Measurements from ENCODE around the gene TMED6.
A peak's percentile ranks its signal among the peaks of the same experiment; 100 is the strongest.

TMED6 gene

GRCh38 chr16:69396187-69397061 is 44.8 kb upstream of the TMED6 start:
- Histone ChIP-seq H3K4me2 (ENCODE audit: low read length) (peak overlapping the region; percentile 80), H3K27me3 (ENCODE audit: low read depth, low read length) (no peaks in the 10 kb centered on the region), H3K27ac (ENCODE audit: low read length) (peak overlapping the region; percentile 47), H3K9me3 (ENCODE audit: insufficient read depth, low read length) (no peaks in the 10 kb centered on the region), H3K4me3 (ENCODE audit: low read length) (peak overlapping the region; percentile 56), H3K9ac (ENCODE audit: low read length) (peak overlapping the region; percentile 36), H3K4me1 (ENCODE audit: low read length) (peaks cover 51% of the 10 kb centered on the region), H3K79me2 (ENCODE audit: low read length) (no peaks in the 10 kb centered on the region), H2AFZ (ENCODE audit: low read depth, low read length) (peak overlapping the region; percentile 95), H4K20me1 (ENCODE audit: insufficient read depth, low read length) (no peaks in the 10 kb centered on the region), H3K36me3 (replicated peaks; ENCODE audit: low read depth, low read length) (no peaks in the 10 kb centered on the region)
- peak; percentile 83 for TF ChIP-seq CTCF (IDR thresholded peaks at IDR 0.05; ENCODE audit: low read depth, low read length)
- TF ChIP-seq EZH2phosphoT487 (IDR thresholded peaks at IDR 0.05; ENCODE audit: low read depth): no peak

GRCh38 chr16:69395859-69396186 is 44.2 kb upstream of the TMED6 start:
- H3K79me2 ChIP-seq (ENCODE audit: low read length): no peaks in the 10 kb centered on the region
- H3K4me1 ChIP-seq (ENCODE audit: low read length): peaks cover 45% of the 10 kb centered on the region
- no peak overlapping the region for H2AFZ ChIP-seq (ENCODE audit: low read depth, low read length)
- H3K9ac ChIP-seq (ENCODE audit: low read length): no peak overlapping the region
- H3K4me3 ChIP-seq (ENCODE audit: low read length): no peak overlapping the region
- no peak for TF ChIP-seq EZH2phosphoT487 (IDR thresholded peaks at IDR 0.05; ENCODE audit: low read depth)
- no peak for TF ChIP-seq CTCF (IDR thresholded peaks at IDR 0.05; ENCODE audit: low read depth, low read length)
- H3K27me3 ChIP-seq (ENCODE audit: low read depth, low read length): no peaks in the 10 kb centered on the region
- H3K9me3 ChIP-seq (ENCODE audit: insufficient read depth, low read length): no peaks in the 10 kb centered on the region
- H3K4me2 ChIP-seq (ENCODE audit: low read length): no peak overlapping the region
- no peaks in the 10 kb centered on the region for H3K36me3 ChIP-seq (replicated peaks; ENCODE audit: low read depth, low read length)
- H3K27ac ChIP-seq (ENCODE audit: low read length): no peak overlapping the region
- H4K20me1 ChIP-seq (ENCODE audit: insufficient read depth, low read length): no peaks in the 10 kb centered on the region

- Histone ChIP-seq H3K27me3 (ENCODE audit: low read depth, low read length) (no peaks in the 10 kb centered on the region), H3K36me3 (replicated peaks; ENCODE audit: low read depth, low read length) (no peaks in the 10 kb centered on the region), H4K20me1 (ENCODE audit: insufficient read depth, low read length) (no peaks in the 10 kb centered on the region), H3K4me1 (ENCODE audit: low read length) (peaks cover 28% of the 10 kb centered on the region), H3K4me2 (ENCODE audit: low read length) (no peak overlapping the region), H3K27ac (ENCODE audit: low read length) (no peak overlapping the region), H3K79me2 (ENCODE audit: low read length) (no peaks in the 10 kb centered on the region), H3K9me3 (ENCODE audit: insufficient read depth, low read length) (no peaks in the 10 kb centered on the region), H3K4me3 (ENCODE audit: low read length) (no peak overlapping the region), H3K9ac (ENCODE audit: low read length) (no peak overlapping the region), H2AFZ (ENCODE audit: low read depth, low read length) (no peak overlapping the region)
- no peak for TF ChIP-seq CTCF (IDR thresholded peaks at IDR 0.05; ENCODE audit: low read depth, low read length)
- no peak for TF ChIP-seq EZH2phosphoT487 (IDR thresholded peaks at IDR 0.05; ENCODE audit: low read depth)
Measured at GRCh38 chr16:69393898-69394849, 42.6 kb upstream of the TMED6 start.

GRCh38 chr16:69386596-69386995 is 35.0 kb upstream of the TMED6 start:
- H2AFZ ChIP-seq (ENCODE audit: low read depth, low read length): no peak overlapping the region; the same call in 1 of the 2 replicates
- no peaks in the 10 kb centered on the region for H3K9me3 ChIP-seq (ENCODE audit: insufficient read depth, low read length)
- no peak overlapping the region for H3K9ac ChIP-seq (ENCODE audit: low read length)
- peaks cover 27% of the 10 kb centered on the region for H3K36me3 ChIP-seq (replicated peaks; ENCODE audit: low read depth, low read length)
- no peaks in the 10 kb centered on the region for H3K27me3 ChIP-seq (ENCODE audit: low read depth, low read length)
- no peak for TF ChIP-seq CTCF (IDR thresholded peaks at IDR 0.05; ENCODE audit: low read depth, low read length)
- no peak for TF ChIP-seq EZH2phosphoT487 (IDR thresholded peaks at IDR 0.05; ENCODE audit: low read depth)
- H3K4me2 ChIP-seq (ENCODE audit: low read length): peak overlapping the region; percentile 49; the same call in 1 of the 2 replicates
- H3K4me1 ChIP-seq (ENCODE audit: low read length): peaks cover 24% of the 10 kb centered on the region
- H3K79me2 ChIP-seq (ENCODE audit: low read length): peaks cover 42% of the 10 kb centered on the region
- 0 out of 2 replicates have a peak, but pooled peaks cover 3% of the 10 kb centered on the region for H4K20me1 ChIP-seq (ENCODE audit: insufficient read depth, low read length)
- no peak overlapping the region for H3K27ac ChIP-seq (ENCODE audit: low read length)
- H3K4me3 ChIP-seq (ENCODE audit: low read length): 0 out of 2 replicates have a peak overlapping the region, but pooled peaks have one; percentile 94

Data from OCI-LY3 (cell line).